T-cell (primary cell): Measurements from ENCODE around the gene CFAP74. TPM values are rescaled to one million over a fixed set of nuclear protein-coding genes. Genes with fewer than 3 reads are reported as not detected.

Experiments
- ATAC-seq, 4 experiments: fragments of 200-7000 bp in 3 of 4; fragments of 150-1000 bp in 1 of 4; cut with Tn5 transposase; replicated peaks in 1 of 4; 1 replicate in 3 of 4; 2 replicates in 1 of 4; pipeline ENCODE4 v1.10.0; 2021; ENCODE audit warnings: moderate library complexity in 3 of 4, mild to moderate bottlenecking in 2 of 4, moderate number of reproducible peaks in 1 of 4
- CTCF ChIA-PET, 2 donors: fragments of 300-600 bp; sonication (Branson Sonifier 250); formaldehyde crosslinking; loops; one replicate each; lab custom pipeline; 2022; ENCODE audit warnings: antibody characterized with exemption in 2 of 2; lab: Charles Lee
- POLR2A ChIA-PET, 2 donors: fragments of 300-600 bp; sonication (Branson Sonifier 250); formaldehyde crosslinking; loops; one replicate each; lab custom pipeline; 2022; ENCODE audit warnings: antibody characterized with exemption in 2 of 2; lab: Charles Lee
- DNase-seq, 35 experiments: peaks; one replicate each; pipeline versions ENCODE4 v3.0.0 to v3.0.0-alpha.2; 2013 to 2023
- H3K27ac ChIP-seq: one replicate; pipeline ENCODE4 v1.5.1; 2013; ENCODE audit warnings: low read length
- H3K27me3 ChIP-seq, 2 experiments: replicated peaks in 1 of 2; 1 replicate in 1 of 2; 2 replicates in 1 of 2; pipeline versions ENCODE4 v1.6.1 to v1.7.0; 2013; ENCODE audit warnings: low read length in 1 of 2, mixed read lengths in 1 of 2; ENCODE audit not compliant: control insufficient read depth in 2 of 2, insufficient read depth in 2 of 2; ENCODE audit errors: extremely low read depth in 1 of 2
- H3K36me3 ChIP-seq, 2 donors: 1 replicate in 1 of 2; 2 replicates in 1 of 2; pipeline versions ENCODE4 v1.6.1 to v1.7.0; 2013; ENCODE audit warnings: low read length in 1 of 2; ENCODE audit not compliant: control insufficient read depth in 2 of 2, insufficient read depth in 1 of 2; ENCODE audit errors: extremely low read depth in 1 of 2
- H3K4me1 ChIP-seq, 2 experiments: 1 replicate in 1 of 2; 2 replicates in 1 of 2; pipeline versions ENCODE4 v1.6.1 to v1.7.0; 2013; ENCODE audit warnings: low read length in 2 of 2, mixed read lengths in 1 of 2; ENCODE audit not compliant: insufficient read depth in 2 of 2, control insufficient read depth in 1 of 2; ENCODE audit errors: extremely low read depth in 1 of 2
- H3K4me3 ChIP-seq, 2 donors: 1 replicate in 1 of 2; 2 replicates in 1 of 2; pipeline versions ENCODE4 v1.5.1 to v1.7.0; 2013; ENCODE audit warnings: mild to moderate bottlenecking in 2 of 2, low read length in 1 of 2, moderate library complexity in 1 of 2; ENCODE audit not compliant: control insufficient read depth in 1 of 2; ENCODE audit errors: extremely low read depth in 1 of 2
- H3K9me3 ChIP-seq: 2 replicates; pipeline ENCODE4 v1.7.0; 2013
- H3K27ac Mint-ChIP-seq, 2 donors: one replicate each; pipeline ENCODE4 v1.8.0; 2020 to 2021; ENCODE audit warnings: mild to moderate bottlenecking in 2 of 2, mixed read lengths in 2 of 2
- H3K27me3 Mint-ChIP-seq, 2 donors: one replicate each; pipeline ENCODE4 v1.8.0; 2021 to 2022; ENCODE audit warnings: mixed read lengths in 2 of 2
- H3K36me3 Mint-ChIP-seq: one replicate; pipeline ENCODE4 v1.8.0; 2021; ENCODE audit warnings: mixed read lengths
- H3K4me1 Mint-ChIP-seq, 3 donors: one replicate each; pipeline ENCODE4 v1.8.0; 2020 to 2022; ENCODE audit warnings: mixed read lengths in 3 of 3, mild to moderate bottlenecking in 1 of 3
- H3K4me3 Mint-ChIP-seq, 3 donors: one replicate each; pipeline ENCODE4 v1.8.0; 2020 to 2022; ENCODE audit warnings: mild to moderate bottlenecking in 3 of 3, mixed read lengths in 3 of 3, moderate library complexity in 3 of 3
- H3K9me3 Mint-ChIP-seq, 3 donors: one replicate each; pipeline ENCODE4 v1.8.0; 2020 to 2022; ENCODE audit warnings: mixed read lengths in 3 of 3
- WGBS: methylation state at CpG from one replicate; pipeline ENCODE4 v1.1.5; 2013; ENCODE audit warnings: missing lambda C conversion rate; ENCODE audit not compliant: insufficient coverage; 5-methylcytosine and 5-hydroxymethylcytosine counted together
- total RNA-seq, 35 experiments: library from RNA in 6 of 35; stranded (reverse) in 6 of 35; fragments of 120-200 nt in 1 of 35; gene quantifications; one replicate each; pipeline versions ENCODE4 v1.2.1 to v1.2.4 and lab custom pipeline; 2013 to 2026

CFAP74 gene
- total RNA-seq, 5 donors from 2014 or later (not counting 1 experiment from before 2014, with no cell fraction given): not detected

- H3K36me3 ChIP-seq: no peaks in the 10 kb centered on the region
- H3K9me3 Mint-ChIP-seq: no peaks in the 10 kb centered on the region
- WGBS: 84% methylated on average over 10 of the region's 14 CpGs
- no peak for ATAC-seq
- H3K36me3 Mint-ChIP-seq: no peaks in the 10 kb centered on the region
- POLR2A ChIA-PET: interaction anchor here in 1 of 2 donors (0.6 kb wide), 1 partner anchor 26 kb away, joined by 8 read pairs; no protein-coding TSS in a partner anchor
- DNase-seq: no peak
- no peak overlapping the region for H3K27ac ChIP-seq
- H3K4me1 ChIP-seq: peaks cover 0 to 13% of the 10 kb centered on the region in 2 experiments
- peaks cover 0 to 24% of the 10 kb centered on the region in 2 experiments for H3K27me3 ChIP-seq
- no peak overlapping the region for H3K27ac Mint-ChIP-seq
- peaks cover 0 to 4% of the 10 kb centered on the region in 2 donors for H3K27me3 Mint-ChIP-seq
- peaks cover 3 to 4% (median 4%) of the 10 kb centered on the region in 3 donors for H3K4me1 Mint-ChIP-seq
- H3K4me3 Mint-ChIP-seq: no peak overlapping the region
- no peaks in the 10 kb centered on the region for H3K9me3 ChIP-seq
- no peak overlapping the region for H3K4me3 ChIP-seq
- CTCF ChIA-PET: no interaction called here
Observed at GRCh38 chr1:1900883-1901640, 102.5 kb downstream of the CFAP74 start.

- Mint-ChIP-seq H3K36me3 (no peaks in the 10 kb centered on the region), H3K27ac (no peak overlapping the region), H3K27me3 (peaks cover 0 to 4% of the 10 kb centered on the region in 2 donors), H3K4me1 (peaks cover 5 to 12% (median 9%) of the 10 kb centered on the region in 3 donors), H3K4me3 (no peak overlapping the region), H3K9me3 (no peaks in the 10 kb centered on the region)
- ATAC-seq (no peak), DNase-seq (no peak)
- ChIA-PET CTCF (no interaction called here), POLR2A (interaction anchor here in 1 of 2 donors (0.6 kb wide), 1 partner anchor 92 kb away, joined by 4 read pairs; no protein-coding TSS in a partner anchor)
- Histone ChIP-seq H3K27me3 (peaks cover 0 to 36% of the 10 kb centered on the region in 2 experiments), H3K9me3 (no peaks in the 10 kb centered on the region), H3K4me1 (peaks cover 2 to 21% of the 10 kb centered on the region in 2 experiments), H3K4me3 (no peak overlapping the region), H3K27ac (no peak overlapping the region), H3K36me3 (no peaks in the 10 kb centered on the region)
- WGBS: 60% methylated on average over 2 of the region's 9 CpGs
Observed at GRCh38 chr1:1899967-1900327, 103.6 kb downstream of the CFAP74 start.

- ATAC-seq (peak; percentile 34 to 72 (median 40)), DNase-seq (peak in 7 of 35 experiments; percentile 22 to 51 (median 30))
- ChIA-PET CTCF (interaction anchor here in 1 of 2 donors (1.1 kb wide), 1 partner anchor 9 kb away, joined by 4 read pairs; no protein-coding TSS in a partner anchor), POLR2A (interaction anchor here (0.6 kb wide), 2 partner anchors 9 to 92 kb away, joined by 4 to 7 read pairs; no protein-coding TSS in a partner anchor)
- no peak overlapping the region for H3K4me3 ChIP-seq
- H3K4me1 ChIP-seq: peaks cover 7 to 27% of the 10 kb centered on the region in 2 experiments
- H3K4me1 Mint-ChIP-seq: peaks cover 10 to 17% (median 14%) of the 10 kb centered on the region in 3 donors
- H3K36me3 ChIP-seq: no peaks in the 10 kb centered on the region
- peaks cover 0 to 4% of the 10 kb centered on the region in 2 donors for H3K27me3 Mint-ChIP-seq
- H3K27me3 ChIP-seq: peaks cover 0 to 41% of the 10 kb centered on the region in 2 experiments
- WGBS: 25% methylated on average over 12 of the region's 16 CpGs
- no peaks in the 10 kb centered on the region for H3K36me3 Mint-ChIP-seq
- no peaks in the 10 kb centered on the region for H3K9me3 ChIP-seq
- no peak overlapping the region for H3K27ac Mint-ChIP-seq
- H3K9me3 Mint-ChIP-seq: no peaks in the 10 kb centered on the region
- no peak overlapping the region for H3K4me3 Mint-ChIP-seq
- H3K27ac ChIP-seq: no peak overlapping the region
Observed at GRCh38 chr1:1899266-1899966, 104.2 kb downstream of the CFAP74 start.

- Histone ChIP-seq H3K27ac (no peak overlapping the region), H3K4me1 (peaks cover 7 to 37% of the 10 kb centered on the region in 2 experiments), H3K36me3 (no peaks in the 10 kb centered on the region), H3K27me3 (peaks cover 0 to 42% of the 10 kb centered on the region in 2 experiments), H3K4me3 (no peak overlapping the region), H3K9me3 (no peaks in the 10 kb centered on the region)
- Mint-ChIP-seq H3K36me3 (no peaks in the 10 kb centered on the region), H3K4me3 (no peak overlapping the region), H3K27ac (no peak overlapping the region), H3K4me1 (peaks cover 14 to 26% (median 21%) of the 10 kb centered on the region in 3 donors), H3K9me3 (no peaks in the 10 kb centered on the region), H3K27me3 (peaks cover 0 to 4% of the 10 kb centered on the region in 2 donors)
- ChIA-PET POLR2A (interaction anchor here in 1 of 2 donors (0.6 kb wide), 1 partner anchor 10 kb away, joined by 7 read pairs; no protein-coding TSS in a partner anchor), CTCF (interaction anchor here in 1 of 2 donors (0.8 to 1.1 kb wide), 2 partner anchors 11 to 15 kb away, joined by 4 to 5 read pairs; no protein-coding TSS in a partner anchor)
- no peak for DNase-seq
- 97% methylated on average over 5 of the region's 6 CpGs for WGBS
- ATAC-seq: no peak
Observed at GRCh38 chr1:1898246-1898933, 105.2 kb downstream of the CFAP74 start.

- Histone ChIP-seq H3K27me3 (peaks cover 0 to 30% of the 10 kb centered on the region in 2 experiments), H3K4me1 (peaks cover 10 to 55% of the 10 kb centered on the region in 2 experiments), H3K27ac (no peak overlapping the region), H3K9me3 (no peaks in the 10 kb centered on the region), H3K36me3 (no peaks in the 10 kb centered on the region), H3K4me3 (no peak overlapping the region)
- Mint-ChIP-seq H3K36me3 (no peaks in the 10 kb centered on the region), H3K27me3 (no peaks in the 10 kb centered on the region), H3K4me3 (peak overlapping the region in 1 of 3 donors; percentile 47), H3K4me1 (peaks cover 30 to 40% (median 35%) of the 10 kb centered on the region in 3 donors), H3K27ac (peak overlapping the region in 1 of 2 donors; percentile 55), H3K9me3 (no peaks in the 10 kb centered on the region)
- WGBS: 73% methylated on average over 12 of the region's 14 CpGs
- CTCF ChIA-PET: no interaction called here
- ATAC-seq (no peak), DNase-seq (no peak)
- POLR2A ChIA-PET: no interaction called here
Observed at GRCh38 chr1:1895456-1896336, 107.9 kb downstream of the CFAP74 start.
